Keratinocyte (primary cell): ENCODE measurements around the gene ANKK1. TPM values are rescaled to one million over a fixed set of nuclear protein-coding genes. Genes with fewer than 3 reads are reported as not detected.

Experiments
- DNase-seq: peaks from one replicate; pipeline ENCODE4 v3.0.0-alpha.2; 2011; ENCODE audit warnings: low read depth, missing footprints, low spot score
- FAIRE-seq: peaks from 2 replicates; lab custom pipeline; 2011; peaks lifted over from hg19 to GRCh38; lab: Jason Lieb, UNC
- H2AFZ ChIP-seq: 2 replicates; pipeline ENCODE4 v1.6.0; 2012; ENCODE audit warnings: low read length, control low read depth, inconsistent platforms; ENCODE audit not compliant: control insufficient read depth
- H3K27ac ChIP-seq: 2 replicates; pipeline ENCODE4 v1.5.1; 2011; ENCODE audit warnings: low read length; ENCODE audit not compliant: control insufficient read depth, insufficient read depth
- H3K27me3 ChIP-seq: 3 replicates; pipeline ENCODE4 v1.6.0; 2011; ENCODE audit warnings: low read length; ENCODE audit not compliant: control insufficient read depth, insufficient read depth; ENCODE audit errors: extremely low read depth
- H3K36me3 ChIP-seq, 2 experiments: 2 replicates in 1 of 2; 3 replicates in 1 of 2; pipeline ENCODE4 v1.5.1; 2011; ENCODE audit warnings: low read length in 2 of 2, mild to moderate bottlenecking in 1 of 2; ENCODE audit not compliant: control insufficient read depth in 2 of 2, insufficient read depth in 2 of 2; ENCODE audit errors: extremely low read depth in 1 of 2
- H3K4me1 ChIP-seq: 3 replicates; pipeline ENCODE4 v1.5.1; 2011; ENCODE audit warnings: low read length; ENCODE audit not compliant: control insufficient read depth, insufficient read depth; ENCODE audit errors: extremely low read depth
- H3K4me2 ChIP-seq: 3 replicates; pipeline ENCODE4 v1.6.0; 2011; ENCODE audit warnings: low read depth, low read length; ENCODE audit not compliant: control insufficient read depth, insufficient read depth; ENCODE audit errors: extremely low read depth
- H3K4me3 ChIP-seq, 3 experiments: fragments of 200-600 bp in 1 of 3; sonication (generic) in 1 of 3; 2 replicates in 2 of 3; 3 replicates in 1 of 3; pipeline ENCODE4 v1.5.1; 2011 to 2016; ENCODE audit warnings: low read length in 3 of 3, mild to moderate bottlenecking in 3 of 3, control low read depth in 2 of 3, inconsistent platforms in 1 of 3, low read depth in 1 of 3, mixed read lengths in 1 of 3, mixed run types in 1 of 3, moderate library complexity in 1 of 3; ENCODE audit not compliant: control insufficient read depth in 2 of 3, insufficient read depth in 2 of 3; ENCODE audit errors: extremely low read depth in 1 of 3
- H3K79me2 ChIP-seq: 2 replicates; pipeline ENCODE4 v1.6.0; 2012; ENCODE audit warnings: low read length; ENCODE audit not compliant: control insufficient read depth, insufficient read depth
- H3K9ac ChIP-seq: 3 replicates; pipeline ENCODE4 v1.6.0; 2011; ENCODE audit warnings: low read length; ENCODE audit not compliant: control insufficient read depth, insufficient read depth; ENCODE audit errors: extremely low read depth
- H3K9me1 ChIP-seq: 3 replicates; pipeline ENCODE4 v1.6.0; 2011; ENCODE audit warnings: low read length; ENCODE audit not compliant: control insufficient read depth, insufficient read depth; ENCODE audit errors: extremely low read depth
- H3K9me3 ChIP-seq: 2 replicates; pipeline ENCODE4 v1.5.1; 2012; ENCODE audit warnings: low read depth, low read length; ENCODE audit not compliant: control insufficient read depth
- H4K20me1 ChIP-seq: 3 replicates; pipeline ENCODE4 v1.6.0; 2011; ENCODE audit warnings: low read length; ENCODE audit not compliant: control insufficient read depth, insufficient read depth; ENCODE audit errors: extremely low read depth
- EZH2 ChIP-seq: IDR thresholded peaks from one replicate; pipeline ENCODE4 v1.6.1; 2012; ENCODE audit warnings: inconsistent platforms, mild to moderate bottlenecking, low read length, moderate library complexity
- dilution Hi-C: fragments of 300-500 bp; cut with MboI; formaldehyde crosslinking; loops from one replicate; pipeline ENCODE4 v1.7.0; 2020; ENCODE audit warnings: low sequenced_read_pairs; ENCODE audit not compliant: extremely low pct_ligation_motif_present
- polyA plus RNA-seq, 5 experiments: library from polyadenylated mRNA; depleted of rRNA in 3 of 5; stranded (reverse) in 3 of 5; stranded (forward) in 1 of 5; unstranded in 1 of 5; fragments of >200 nt; gene quantifications; 1 replicate in 1 of 5; 2 replicates in 3 of 5; 3 replicates in 1 of 5; pipeline versions ENCODE4 v1.2.1 to v1.2.3, GENCODE V29; 2011 to 2012; ENCODE audit warnings: missing spikeins in 2 of 5, low read depth in 1 of 5, low replicate concordance in 1 of 5
- TF ChIP-seq, protein P1 (sequence below), 3 experiments: IDR thresholded peaks in 1 of 3; conservative IDR thresholded peaks in 1 of 3; optimal IDR thresholded peaks in 1 of 3; 2 replicates in 2 of 3; 3 replicates in 1 of 3; pipeline versions ENCODE3 to v1.5.1; 2011; ENCODE audit warnings: low read length in 3 of 3, mild to moderate bottlenecking in 3 of 3, moderate library complexity in 2 of 3, control low read depth in 1 of 3, inconsistent platforms in 1 of 3; ENCODE audit not compliant: insufficient read depth in 2 of 3; ENCODE audit errors: extremely low read depth in 1 of 3

ANKK1 gene
- polyA plus RNA-seq, 1 donor (not counting 4 experiments of a cell fraction or from before 2014, with no cell fraction given) = 0.92 TPM

DNA sequence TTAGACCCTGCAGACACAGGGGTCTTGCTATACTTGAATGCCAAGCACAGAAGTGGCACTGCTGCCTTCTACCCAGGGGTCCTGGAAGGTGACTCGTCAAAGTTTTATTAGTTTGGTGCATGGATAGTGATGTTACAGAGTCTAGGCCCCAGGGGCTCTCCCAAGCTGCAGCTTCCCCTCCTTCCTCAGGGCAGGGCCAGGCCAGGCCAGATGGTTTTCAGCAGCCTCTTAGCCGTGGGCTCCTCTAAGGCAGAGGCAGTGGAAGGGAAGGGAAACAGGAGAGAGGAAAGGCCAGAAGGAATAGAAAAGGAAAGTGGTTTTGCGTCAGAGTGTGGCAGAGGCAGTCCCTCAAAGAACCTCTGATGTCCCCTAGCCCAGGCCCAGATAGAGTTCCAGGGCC, 21.9 kb downstream of the ANKK1 start:
- TF ChIP-seq EZH2 = no peak
- TF ChIP-seq, protein P1, sequence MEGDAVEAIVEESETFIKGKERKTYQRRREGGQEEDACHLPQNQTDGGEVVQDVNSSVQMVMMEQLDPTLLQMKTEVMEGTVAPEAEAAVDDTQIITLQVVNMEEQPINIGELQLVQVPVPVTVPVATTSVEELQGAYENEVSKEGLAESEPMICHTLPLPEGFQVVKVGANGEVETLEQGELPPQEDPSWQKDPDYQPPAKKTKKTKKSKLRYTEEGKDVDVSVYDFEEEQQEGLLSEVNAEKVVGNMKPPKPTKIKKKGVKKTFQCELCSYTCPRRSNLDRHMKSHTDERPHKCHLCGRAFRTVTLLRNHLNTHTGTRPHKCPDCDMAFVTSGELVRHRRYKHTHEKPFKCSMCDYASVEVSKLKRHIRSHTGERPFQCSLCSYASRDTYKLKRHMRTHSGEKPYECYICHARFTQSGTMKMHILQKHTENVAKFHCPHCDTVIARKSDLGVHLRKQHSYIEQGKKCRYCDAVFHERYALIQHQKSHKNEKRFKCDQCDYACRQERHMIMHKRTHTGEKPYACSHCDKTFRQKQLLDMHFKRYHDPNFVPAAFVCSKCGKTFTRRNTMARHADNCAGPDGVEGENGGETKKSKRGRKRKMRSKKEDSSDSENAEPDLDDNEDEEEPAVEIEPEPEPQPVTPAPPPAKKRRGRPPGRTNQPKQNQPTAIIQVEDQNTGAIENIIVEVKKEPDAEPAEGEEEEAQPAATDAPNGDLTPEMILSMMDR (optimal IDR thresholded peaks at IDR 0.05 in 1 of 3, IDR thresholded peaks at IDR 0.05 in 1 of 3, conservative IDR thresholded peaks at IDR 0.05 in 1 of 3; ENCODE audit: extremely low read depth in 1 of 3, insufficient read depth in 2 of 3, low read length in 3 of 3) = no peak
- H3K4me1 ChIP-seq = peaks cover 18% of the 10 kb centered on the region
- peaks cover 6% of the 10 kb centered on the region for H3K27me3 ChIP-seq
- no peaks in the 10 kb centered on the region for H4K20me1 ChIP-seq
- no peak overlapping the region for H3K9ac ChIP-seq
- FAIRE-seq (no peak), DNase-seq (no peak)
- no peaks in the 10 kb centered on the region for H3K79me2 ChIP-seq
- H3K36me3 ChIP-seq = no peaks in the 10 kb centered on the region
- no peaks in the 10 kb centered on the region for H3K9me1 ChIP-seq
- dilution Hi-C loops = no loop called here
- H3K4me3 ChIP-seq = no peak overlapping the region
- no peak overlapping the region for H2AFZ ChIP-seq
- no peak overlapping the region for H3K27ac ChIP-seq
- no peak overlapping the region for H3K4me2 ChIP-seq
- no peaks in the 10 kb centered on the region for H3K9me3 ChIP-seq

DNA sequence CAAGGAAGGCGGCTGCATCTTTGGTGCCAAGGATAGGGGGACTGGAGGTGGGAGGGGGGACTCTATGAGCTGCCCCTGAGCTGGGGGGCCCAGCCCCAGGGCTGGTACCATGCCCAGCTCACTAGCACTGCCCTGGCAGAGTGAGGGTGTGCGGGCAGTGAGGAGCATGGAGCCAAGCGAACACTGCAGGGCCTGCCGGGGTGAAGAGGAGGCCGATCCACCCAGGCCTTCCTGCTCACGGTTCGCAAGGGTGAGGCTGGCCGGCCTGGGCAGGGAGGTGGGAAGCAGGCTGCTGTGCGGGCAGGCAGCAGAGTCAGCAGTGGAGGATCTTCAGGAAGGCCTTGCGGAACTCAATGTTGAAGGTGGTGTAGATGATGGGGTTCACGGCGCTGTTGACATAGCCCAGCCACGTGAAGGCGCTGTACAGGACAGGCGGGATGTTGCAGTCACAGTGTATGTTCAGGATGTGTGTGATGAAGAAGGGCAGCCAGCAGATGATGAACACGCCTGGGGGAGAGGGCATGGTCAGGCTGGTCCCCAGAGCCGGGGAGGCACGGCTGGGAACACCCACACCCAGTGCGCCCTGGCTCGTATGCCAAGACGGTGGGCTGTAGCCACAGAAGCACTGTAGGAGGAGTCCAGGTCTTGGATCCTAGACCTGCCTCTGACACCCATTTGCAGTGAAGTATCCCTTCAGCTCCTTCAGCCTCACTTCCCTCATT, 23.0 kb downstream of the ANKK1 start:
- Histone ChIP-seq H3K9me3 (no peaks in the 10 kb centered on the region), H3K4me1 (peaks cover 8% of the 10 kb centered on the region), H4K20me1 (no peaks in the 10 kb centered on the region), H3K4me3 (no peak overlapping the region), H3K9ac (no peak overlapping the region), H3K36me3 (no peaks in the 10 kb centered on the region), H2AFZ (no peak overlapping the region), H3K27ac (no peak overlapping the region), H3K9me1 (no peaks in the 10 kb centered on the region), H3K27me3 (peaks cover 6% of the 10 kb centered on the region), H3K4me2 (no peak overlapping the region), H3K79me2 (no peaks in the 10 kb centered on the region)
- dilution Hi-C loops = no loop called here
- no peak for FAIRE-seq
- no peak for DNase-seq
- TF ChIP-seq, protein P1 (optimal IDR thresholded peaks at IDR 0.05 in 1 of 3, IDR thresholded peaks at IDR 0.05 in 1 of 3, conservative IDR thresholded peaks at IDR 0.05 in 1 of 3; ENCODE audit: extremely low read depth in 1 of 3, insufficient read depth in 2 of 3, low read length in 3 of 3) = no peak
- TF ChIP-seq EZH2 = no peak
